ENCODE results near the gene DLGAP1.

GRCh38 chr18:3804336-3804735 lies 650.8 kb downstream of the DLGAP1 start:
- no peak for TF ChIP-seq CTCF (IDR thresholded peaks at IDR 0.05)
- no peak for TF ChIP-seq ZFX (IDR thresholded peaks at IDR 0.05; ENCODE audit: borderline replicate concordance)
